GM18873 (cell line): Measurements from ENCODE around the gene ASNSD1.
"Not testable (repeated sequence)": the region's sequence is repeated elsewhere in the genome, so short reads cannot be mapped to it uniquely, and the experiment has no call there.

Experiments used
- ATAC-seq: cut with Tn5 transposase; IDR thresholded peaks from one replicate; pipeline ENCODE4 v1.9.1; 2021; ENCODE audit warnings: mild to moderate bottlenecking, moderate library complexity, moderate number of reproducible peaks; ENCODE audit not compliant: unreplicated experiment, low FRiP score

The ASNSD1 gene

DNA sequence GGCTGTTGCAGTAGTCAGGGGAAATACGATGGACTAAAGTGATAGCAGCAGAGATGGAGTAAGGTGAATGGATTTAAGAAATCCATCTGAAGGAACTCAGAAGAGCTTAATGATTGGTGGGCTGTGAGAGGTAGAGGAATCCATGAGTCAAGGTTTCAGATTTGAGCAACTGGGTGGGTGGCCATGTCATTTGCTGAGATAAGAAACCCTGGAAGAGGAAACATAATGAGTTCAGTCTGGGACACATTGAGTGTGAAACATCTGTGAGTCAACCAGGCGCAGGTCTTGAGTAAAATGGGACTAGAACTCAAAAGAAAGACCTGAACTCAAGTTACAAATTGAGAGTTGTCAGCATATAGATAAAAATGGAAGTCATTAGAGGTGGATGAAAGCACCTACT lies 19.7 kb upstream of the ASNSD1 start:
- no peak for ATAC-seq

DNA sequence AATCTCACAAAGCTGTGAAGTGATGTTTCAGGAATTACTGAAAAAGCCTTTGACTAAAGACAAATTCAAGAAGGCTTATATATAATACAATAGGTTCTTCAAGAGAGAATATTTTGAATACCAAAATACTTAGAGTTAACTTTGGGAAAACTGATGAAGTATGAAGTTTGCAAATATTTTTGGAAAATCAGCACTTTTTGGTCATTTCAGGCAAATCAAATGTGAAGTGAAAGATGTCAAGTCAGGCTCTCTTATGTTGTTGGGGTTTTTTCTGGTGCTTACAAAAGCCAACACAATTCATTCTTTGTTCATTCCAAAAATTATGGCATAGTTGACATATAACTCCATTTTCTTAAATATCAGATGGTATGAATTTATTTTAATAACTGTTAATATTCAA lies 14.7 kb upstream of the ASNSD1 start:
- ATAC-seq = no peak

DNA sequence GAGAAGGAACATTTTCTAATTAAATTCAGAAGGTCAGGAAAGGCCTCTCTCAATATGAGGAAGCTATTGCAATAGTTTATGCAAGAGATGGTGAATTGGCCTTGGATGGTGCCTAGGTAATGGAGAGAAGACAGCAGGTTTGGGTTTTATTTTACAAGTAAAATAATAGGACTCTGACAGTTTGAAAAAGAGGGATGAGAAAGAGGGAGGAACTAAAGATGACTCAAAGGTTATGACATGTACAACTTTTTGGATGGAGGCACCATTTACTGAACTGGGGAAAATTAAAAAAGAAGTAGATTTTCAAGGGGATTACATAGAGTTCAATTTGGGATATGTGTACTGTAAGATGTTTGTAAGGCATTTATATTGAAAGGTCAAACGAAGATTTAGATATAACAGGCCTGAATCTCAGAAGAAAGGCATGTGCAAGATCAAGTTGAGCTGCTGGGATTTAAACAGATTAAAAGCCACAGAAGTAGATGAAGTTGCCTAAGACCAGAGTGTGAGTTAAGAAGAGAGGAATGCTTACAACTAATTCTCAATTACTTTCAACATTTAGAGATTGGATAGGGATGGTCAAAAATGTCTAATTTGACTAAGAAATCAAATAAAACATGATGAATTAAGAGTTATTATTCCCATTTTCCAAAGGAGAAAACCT lies 12.3 kb upstream of the ASNSD1 start:
- ATAC-seq = no peak

DNA sequence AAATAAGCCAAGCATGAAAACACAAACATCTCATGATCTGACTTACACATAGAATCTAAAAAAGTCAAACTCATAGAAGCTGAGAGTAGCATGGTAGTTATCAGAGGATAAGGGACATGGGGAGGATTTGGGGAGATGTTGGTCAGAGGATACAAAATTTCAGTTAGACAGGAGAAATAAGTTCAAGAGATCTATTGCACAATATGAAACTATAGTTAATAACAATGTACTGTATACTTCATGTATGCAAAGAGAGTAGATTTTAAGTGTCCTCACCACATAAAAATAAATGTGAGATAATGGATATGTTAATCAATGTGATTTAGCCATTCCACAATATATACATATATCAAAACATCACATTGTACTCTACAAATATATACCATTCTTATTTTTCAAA lies 10.0 kb upstream of the ASNSD1 start:
- no peak for ATAC-seq

DNA sequence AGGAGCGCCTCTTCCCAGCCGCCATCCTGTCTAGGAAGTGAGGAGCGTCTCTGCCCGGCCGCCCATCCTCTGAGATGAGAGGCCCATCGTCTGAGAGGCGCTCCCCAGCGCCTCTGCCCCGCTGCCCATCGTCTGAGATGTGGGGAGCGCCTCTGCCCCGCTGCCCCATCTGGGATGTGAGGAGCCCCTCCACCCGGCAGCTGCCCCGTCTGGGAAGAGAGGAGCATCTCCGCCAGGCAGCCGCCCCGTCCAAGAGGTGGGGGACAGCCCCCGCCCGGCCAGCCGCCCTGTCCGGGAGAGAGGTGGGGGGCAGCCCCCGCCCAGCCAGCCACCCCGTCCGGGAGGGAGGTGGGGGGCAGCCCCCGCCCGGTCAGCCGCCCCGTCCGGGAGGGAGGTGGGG lies 7.8 kb upstream of the ASNSD1 start:
- not testable (repeated sequence) for ATAC-seq

DNA sequence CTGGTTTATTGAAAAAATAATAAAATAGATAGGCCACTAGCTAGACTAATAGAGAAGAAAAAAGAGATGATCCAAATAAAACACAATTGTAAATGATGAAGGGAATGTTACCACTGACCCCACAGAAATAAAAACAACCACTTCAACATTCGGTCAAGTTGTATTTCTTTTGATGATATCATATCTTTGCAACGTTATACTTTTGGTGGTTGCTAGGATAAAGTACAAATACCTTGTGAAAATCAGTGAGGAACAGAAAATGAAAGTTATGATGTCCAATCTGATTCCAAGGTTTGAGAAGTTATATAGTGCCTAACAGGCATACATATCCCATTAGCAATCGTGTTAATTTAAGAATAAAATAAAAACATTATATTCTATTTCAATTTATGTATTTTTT lies 6.6 kb upstream of the ASNSD1 start:
- no peak for ATAC-seq

DNA sequence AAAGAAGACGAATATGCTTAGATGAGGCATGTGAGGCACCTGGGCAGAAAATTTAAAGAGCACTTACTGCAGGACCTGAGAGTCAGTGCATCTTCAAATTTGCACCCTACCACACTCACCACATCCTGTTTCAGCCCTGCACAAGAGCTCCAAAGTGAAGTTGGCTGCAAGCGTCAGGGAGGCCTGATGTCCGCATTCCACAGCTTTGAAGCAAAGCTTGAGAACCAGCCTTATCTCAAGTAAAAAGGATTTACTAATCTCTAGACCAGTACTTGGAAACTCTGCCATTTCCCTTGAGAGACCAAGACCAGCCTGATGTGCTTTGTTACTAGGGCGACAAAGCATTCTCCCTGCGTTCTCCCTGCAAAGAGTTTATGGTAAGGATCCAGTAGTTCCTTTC lies 3.4 kb upstream of the ASNSD1 start:
- peak; percentile 42 for ATAC-seq

DNA sequence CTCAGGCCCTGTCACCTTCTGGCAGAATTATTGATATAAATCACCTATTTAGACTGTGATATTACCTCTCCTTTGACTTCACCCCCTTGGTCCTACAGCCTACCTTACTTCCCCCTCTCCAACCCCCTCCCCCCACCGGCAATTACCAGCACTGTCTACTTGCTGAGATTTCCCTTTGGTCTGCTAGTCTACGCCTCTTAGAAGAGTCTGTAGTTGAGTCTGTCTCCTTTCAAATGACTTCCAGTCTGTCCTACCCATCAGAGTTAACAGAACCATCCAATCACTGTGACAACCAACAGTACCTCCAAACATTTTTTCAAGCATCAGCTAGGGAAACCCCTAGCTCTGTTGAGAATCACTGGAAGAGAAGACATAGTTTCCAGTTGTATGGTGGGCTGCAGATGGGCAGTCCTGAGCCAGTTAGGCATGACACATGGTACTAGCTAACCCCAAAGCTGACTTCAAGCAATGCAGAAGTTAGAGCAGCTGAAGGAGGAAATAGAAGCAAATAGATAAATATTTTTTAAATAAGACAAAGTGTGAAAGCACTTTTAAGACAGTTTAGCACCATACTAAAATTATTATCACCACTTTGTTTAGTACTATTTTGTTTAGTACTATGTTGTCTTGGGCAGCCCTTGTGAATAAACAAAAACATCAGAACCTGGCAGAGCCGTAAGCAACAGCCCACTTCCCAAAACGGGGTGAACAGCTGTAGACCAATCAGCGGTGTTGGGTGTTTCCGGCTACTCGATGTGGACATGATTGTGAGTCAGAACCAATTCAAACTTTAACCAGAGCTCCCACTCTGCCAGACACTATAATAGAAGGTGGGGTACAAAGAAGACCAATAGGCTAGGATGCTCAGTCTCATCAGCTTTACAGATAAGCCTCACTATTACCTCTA lies 2.7 kb upstream of the ASNSD1 start:
- ATAC-seq = no peak

DNA sequence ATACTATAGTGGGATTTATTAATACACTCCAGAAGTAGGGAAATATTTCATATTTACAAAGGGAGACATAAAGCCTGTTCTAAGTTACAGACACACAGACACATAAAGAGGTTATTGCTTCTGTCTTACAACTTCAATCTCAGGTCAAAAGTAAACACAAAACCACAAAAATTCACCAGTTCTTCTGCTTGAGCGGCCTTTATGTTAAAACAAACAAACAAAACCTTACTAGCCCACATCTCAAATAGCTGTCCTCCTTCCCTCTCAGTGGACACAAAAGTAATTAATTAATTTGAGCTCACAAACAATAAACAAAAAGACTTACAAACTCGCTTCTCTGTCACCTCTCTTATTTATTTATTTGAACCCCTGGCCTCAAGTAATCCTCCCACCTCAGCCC lies 1.5 kb upstream of the ASNSD1 start:
- no peak for ATAC-seq

DNA sequence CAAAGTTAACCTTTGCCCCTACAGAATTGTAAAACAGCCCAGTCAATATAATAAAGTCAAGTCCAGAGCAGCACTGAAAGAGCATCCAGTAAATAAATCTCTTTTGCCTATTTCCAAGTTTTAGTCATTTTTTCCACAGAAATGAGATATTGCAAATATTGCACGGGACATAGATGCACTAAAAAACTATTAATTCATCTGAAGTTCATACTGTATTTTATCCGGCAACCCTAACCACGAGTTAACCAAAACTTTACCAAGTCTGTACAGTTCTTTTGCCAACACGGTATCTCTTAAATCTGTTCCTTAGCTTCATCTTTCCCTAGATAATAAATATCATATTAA lies 484 bp upstream of the ASNSD1 start:
- no peak for ATAC-seq

DNA sequence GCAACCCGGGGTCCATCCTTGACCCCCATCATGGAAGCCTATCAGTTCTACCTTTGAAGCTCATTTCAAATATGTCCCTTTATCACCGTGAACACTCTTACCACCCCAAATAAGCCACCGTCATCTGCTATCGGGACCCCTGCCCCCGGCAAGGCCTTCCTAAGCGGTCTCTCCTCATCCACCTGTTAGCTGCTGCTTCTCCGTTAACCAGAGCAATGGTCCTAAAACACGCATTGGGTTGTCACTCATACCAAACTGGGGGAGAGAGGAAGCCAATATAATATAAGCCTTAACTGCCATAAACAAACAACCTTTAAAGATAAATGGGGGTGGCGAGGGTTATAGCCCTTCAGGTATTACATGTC lies 680 bp downstream of the ASNSD1 start:
- ATAC-seq = no peak

DNA sequence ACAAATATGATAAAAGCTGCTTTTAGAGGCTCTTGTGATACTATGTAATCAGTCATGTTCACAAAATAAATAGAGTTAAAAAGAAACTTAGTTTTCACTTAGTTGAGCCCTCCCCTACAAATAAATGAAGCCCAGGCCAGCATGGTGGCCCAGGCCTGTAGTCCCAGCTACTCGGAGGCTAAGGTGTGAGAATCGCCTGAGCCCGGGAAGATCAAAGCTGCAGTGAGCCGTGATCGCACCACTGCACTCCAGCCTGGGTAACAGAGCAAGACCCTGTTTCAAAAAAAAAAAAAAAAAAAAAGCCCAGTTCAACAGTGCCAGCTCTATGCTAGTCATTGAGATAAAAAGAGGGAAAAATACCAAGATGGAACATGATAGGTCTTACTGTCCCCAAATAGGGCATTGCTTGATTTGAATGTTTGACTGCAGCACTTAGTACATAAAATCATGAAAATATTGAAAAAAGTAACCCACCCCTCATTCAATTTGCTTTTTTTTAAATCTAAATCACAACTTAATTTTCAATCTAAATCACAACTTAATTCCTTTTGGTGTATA lies 1.5 kb downstream of the ASNSD1 start:
- no peak for ATAC-seq

DNA sequence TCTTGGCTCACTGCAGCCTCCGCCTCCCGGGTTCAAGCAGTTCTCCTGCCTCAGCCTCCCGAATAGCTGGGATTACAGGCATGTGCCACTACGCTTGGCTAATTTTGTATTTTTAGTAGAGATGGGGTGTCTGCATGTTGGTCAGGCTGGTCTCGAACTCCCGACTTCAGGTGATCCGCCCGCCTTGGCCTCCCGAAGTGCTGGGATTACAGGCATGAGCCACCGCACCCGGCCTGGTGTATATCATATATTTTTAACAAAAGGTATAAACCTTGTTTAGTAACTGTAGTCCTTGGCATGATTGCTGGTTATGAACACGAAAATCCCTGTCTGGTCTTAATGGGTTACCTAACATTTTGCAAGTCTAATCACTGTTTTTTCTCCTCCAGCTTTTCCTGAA lies 2.1 kb downstream of the ASNSD1 start:
- ATAC-seq = not testable (repeated sequence)

DNA sequence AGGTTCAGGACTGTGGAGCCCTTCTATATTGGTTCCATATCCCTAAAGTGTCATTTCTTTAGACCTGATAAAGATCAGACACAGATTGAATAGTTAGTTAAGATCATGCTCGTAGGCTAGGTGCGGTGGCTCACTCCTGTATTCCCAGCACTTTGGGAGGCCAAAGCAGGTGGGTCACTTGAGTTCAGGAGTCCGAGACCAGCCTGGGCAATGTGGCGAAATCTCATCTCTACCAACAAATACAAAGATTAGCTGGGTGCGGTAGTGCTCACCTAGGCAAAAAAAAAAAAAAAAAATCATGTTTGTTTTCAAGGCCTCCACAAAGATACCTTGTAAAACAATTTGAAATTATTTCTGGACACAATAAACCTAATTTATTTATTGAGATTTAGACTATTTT lies 8.7 kb downstream of the ASNSD1 start:
- ATAC-seq = no peak

DNA sequence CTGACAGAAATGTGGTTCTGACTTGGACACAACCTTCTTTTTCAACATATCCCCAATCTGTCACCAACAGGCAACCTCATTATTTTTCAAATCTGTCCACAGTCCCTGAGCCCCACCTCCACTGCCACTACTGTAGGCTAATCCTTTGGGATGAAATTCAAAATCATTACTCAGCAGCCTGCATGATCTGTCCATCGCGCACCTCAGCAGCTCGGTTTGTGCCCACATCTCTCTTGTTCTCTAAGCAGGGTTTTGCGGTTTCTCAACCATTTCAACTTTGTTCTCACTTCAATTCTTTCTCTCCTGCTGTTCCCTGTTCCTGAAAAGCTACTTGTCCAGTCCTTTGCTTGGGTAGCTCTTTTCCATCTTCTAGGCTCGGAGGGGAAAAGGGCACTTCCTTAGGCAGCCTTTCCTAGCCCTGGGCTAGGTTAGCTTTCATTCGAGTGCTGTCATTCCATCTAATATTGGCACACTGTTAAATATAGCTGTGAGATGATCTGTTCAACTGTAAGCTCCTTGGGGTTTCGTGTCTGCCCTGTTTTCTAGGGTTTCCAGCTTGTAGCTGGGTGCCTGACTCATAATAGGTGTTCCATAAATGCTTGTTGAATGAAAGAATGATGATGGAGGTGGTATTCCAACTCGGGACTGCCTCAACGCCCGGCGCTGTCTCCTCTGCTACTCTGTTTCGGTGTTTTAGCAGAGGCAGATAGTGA lies 12.6 kb downstream of the ASNSD1 start:
- ATAC-seq = no peak

DNA sequence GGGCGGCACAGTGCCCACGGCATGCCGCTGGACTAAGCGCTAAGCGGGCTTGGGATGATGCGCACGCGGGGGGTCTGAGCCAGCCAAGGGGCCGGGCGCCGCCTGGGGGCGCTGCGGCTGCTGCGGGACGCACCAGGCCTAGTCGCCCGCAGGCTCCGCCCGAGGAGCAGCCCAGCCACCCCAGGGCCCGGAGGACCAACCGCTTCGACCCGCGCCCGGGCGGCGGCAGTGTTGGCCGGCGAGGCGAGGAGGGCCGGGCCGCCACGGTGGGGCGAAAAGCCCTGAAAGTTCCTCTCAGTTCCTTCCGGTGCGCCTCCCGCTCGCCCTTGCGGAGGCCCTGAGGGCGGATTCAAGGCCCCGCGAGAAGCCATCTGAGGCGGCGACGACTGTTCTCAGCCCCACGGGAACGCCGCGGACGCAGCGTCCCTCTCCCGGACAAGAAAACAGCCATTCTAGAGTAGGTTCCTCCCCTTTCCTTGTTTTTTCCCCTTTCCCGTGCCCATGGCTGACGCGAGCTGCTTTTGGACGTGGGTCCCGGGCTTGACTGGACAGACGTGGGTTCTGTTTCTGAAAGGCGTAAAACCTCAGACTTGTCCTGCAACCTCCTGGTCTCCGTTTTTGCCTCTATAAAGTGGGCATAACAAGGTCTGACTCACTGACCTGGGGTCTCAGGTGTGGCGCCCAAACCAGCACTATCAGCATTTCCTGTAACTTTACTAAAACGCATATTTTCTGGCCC lies 13.3 kb downstream of the ASNSD1 start, which contains the start of gene ANKAR:
Gene ANKAR (plus strand): TSS at position 297 of the 739 bp plus-strand sequence. CDS start 1,821 bp downstream, outside the sequence.
- peak; percentile 89 for ATAC-seq

DNA sequence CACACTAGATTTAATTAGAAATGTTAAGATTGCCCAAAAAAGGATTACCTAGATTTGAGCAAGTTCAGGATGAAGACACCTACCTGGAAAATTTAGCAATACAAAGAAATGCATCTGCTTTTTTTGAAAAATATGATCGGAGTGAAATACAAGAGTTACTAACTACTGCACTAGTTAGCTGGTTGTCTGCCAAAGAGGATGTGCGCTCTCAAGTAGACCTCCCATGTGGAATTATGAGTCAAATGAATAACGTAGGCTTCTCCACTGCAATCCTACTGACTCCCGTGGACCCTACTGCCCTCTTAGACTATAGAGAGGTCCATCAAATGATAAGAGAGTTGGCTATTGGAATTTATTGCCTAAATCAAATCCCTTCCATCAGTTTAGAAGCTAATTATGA lies 15.2 kb downstream of the ASNSD1 start:
- ATAC-seq = no peak

DNA sequence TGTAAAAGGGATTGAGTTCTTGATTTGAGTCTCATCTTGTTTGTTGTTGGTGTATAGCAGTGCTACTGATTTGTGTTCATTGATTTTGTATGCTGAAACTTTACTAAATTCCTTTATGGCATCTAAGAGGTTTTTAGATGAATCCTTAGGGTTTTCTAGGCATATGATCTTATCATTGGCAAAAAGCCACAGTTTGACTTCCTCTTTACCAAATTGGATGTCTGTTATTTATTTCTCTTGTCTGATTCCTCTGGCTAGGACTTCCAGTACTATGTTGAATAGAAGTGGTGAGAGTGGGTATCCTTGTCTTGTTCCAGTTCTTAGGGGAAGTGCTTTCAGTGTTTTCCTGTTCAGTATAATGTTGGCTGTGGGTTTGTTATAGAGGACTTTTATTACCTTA lies 18.0 kb downstream of the ASNSD1 start:
- ATAC-seq = no peak

DNA sequence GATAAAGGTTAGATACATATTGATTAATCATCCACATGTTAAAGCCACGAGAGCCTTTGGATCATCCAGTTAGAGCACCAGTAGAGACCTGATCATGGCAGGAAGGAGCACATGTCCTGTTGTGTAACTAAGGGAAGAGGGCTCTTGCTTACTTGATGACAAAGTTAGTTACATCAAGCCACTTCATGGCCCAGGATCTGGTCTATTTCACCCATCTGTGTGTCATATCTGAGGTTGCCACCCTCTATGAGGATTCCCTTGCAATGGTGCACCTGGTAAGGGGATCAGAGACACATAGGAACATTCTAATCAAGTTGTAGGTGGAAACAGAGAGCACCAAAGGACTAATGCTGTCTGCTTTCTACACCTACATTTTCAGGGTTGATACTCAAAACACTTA lies 19.9 kb downstream of the ASNSD1 start:
- ATAC-seq = no peak

DNA sequence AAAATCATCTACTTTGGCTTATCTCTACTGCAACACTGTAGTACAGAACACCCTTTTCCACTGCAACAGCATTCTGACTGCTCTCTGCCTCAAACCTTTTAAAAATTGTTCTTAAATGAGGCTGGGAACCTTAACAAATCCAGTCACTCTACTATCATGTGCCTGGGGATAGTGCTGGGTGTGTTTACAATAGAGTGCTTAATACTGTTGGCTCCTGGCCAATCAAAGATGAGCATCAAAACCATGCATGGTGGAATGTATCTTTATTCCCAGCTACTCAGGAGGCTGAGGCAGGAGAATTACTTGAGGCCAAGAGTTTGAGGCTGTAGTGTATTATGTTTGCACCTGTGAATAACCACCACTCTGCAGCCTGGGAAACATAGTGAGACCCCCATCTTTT lies 20.6 kb downstream of the ASNSD1 start:
- no peak for ATAC-seq
